HG02943 (cell line): Measurements from ENCODE around the gene NQO2.
A peak's percentile ranks its signal among the peaks of the same experiment; 100 is the strongest.
"Not testable (repeated sequence)": the region's sequence is repeated elsewhere in the genome, so short reads cannot be mapped to it uniquely, and the experiment has no call there.

Experiments used
- ATAC-seq: cut with Tn5 transposase; IDR thresholded peaks from one replicate; pipeline ENCODE4 v1.9.1; 2021; ENCODE audit warnings: mild to moderate bottlenecking, low read depth, moderate library complexity; ENCODE audit not compliant: unreplicated experiment

NQO2 gene

DNA sequence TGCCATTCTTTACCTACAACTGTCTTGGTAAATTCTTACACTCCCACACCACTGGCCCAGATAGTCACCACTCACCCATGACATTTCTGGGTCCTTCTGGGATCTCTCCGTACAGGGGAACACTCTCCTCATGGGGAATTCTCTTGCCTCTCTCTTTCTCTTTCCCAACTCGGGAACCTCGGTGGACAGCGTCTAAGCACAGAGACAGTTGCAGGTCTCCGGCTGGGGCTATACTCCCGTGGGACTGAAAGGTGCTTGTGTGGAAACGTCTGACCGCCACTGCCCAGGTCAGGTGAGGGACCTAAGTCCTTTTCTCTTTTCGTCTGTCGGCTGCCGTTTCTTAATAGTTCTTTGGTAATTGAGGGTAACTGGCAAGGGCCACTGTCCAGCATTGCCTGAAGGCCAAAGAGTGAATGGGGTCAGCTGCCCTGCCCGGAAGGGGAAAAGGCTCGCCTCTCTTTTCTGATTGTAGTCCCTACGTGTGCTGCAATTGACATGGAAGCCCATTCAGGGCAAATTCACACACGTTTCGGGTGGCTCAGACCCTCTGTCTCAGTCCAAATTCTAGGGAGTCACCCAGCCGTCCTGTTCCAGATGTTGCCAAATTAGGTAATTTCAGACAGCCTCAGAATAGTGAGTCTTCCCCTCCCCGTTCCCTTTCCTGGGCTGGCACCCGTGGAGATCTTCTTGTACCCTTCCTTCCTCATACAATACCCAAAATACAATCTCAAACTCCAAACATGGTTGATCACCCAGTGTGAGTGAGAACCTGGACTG lies 37.4 kb downstream of the NQO2 start:
- ATAC-seq: no peak

GRCh38 chr6:3037638-3038365 lies 38.1 kb downstream of the NQO2 start:
- no peak for ATAC-seq

DNA sequence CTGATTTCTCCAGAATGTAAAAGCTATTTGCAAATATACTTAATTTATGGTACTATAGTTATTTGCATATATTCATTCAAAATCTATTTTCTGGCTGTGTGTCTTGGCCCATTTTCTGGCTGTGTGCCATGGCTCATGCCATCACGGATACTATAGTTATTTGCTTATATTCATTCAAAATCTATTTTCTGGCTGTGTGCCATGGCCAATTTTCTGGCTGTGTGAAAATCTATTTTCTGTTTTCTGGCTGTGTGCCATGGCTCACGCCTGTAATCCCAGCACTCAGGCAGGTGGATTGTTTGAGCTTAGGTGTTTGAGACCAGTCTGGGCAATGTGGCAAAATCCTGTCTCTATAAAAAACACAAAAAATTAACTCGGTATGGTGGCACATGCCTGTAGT lies 39.7 kb downstream of the NQO2 start:
- ATAC-seq: no peak

GRCh38 chr6:3041147-3041546 lies 41.5 kb downstream of the NQO2 start:
- ATAC-seq: no peak

- no peak for ATAC-seq
These were observed 41.9 kb downstream of the NQO2 start for GRCh38 chr6:3041606-3042005.

GRCh38 chr6:3045369-3045768 lies 45.7 kb downstream of the NQO2 start:
- ATAC-seq: no peak

- ATAC-seq: no peak
These were observed 46.1 kb downstream of the NQO2 start for GRCh38 chr6:3045777-3046176.

DNA sequence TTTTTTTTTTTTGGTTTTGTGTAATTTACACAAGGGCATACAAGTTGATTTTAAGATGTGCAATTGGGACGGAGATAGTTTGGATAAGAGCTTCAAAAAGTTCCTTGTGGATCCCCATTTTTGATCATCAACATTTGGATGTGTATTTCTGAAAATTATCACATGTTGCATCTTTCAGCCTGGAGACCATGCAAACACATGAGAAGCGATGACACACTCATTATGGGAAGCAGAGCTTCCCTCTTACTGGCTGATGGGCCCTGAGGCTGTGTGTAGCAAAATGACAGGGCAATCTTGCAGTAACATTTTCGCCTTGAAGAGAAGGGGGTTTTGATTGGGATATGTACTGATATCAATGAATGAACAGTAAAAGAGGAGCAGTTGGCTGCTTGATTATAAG lies 46.6 kb downstream of the NQO2 start:
- ATAC-seq: no peak

DNA sequence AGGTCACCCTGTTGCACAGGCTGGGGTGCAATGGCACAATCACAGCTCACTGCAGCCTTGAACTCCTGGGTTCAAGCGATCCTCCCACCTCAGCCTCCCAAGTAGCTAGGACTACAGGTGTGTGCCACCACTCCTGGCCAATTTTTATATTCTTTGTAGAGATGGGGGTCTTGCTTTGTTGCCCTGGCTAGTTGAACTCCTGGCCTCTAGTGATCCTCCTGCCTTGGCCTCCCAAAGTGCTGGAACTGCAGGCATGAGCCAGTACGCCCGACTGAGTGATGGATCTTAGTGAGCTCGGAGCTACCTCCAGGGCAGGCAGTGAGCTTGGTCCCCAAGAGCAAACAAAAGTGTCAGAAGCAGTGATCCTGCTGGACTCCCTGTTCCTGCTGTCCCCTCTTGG lies 48.3 kb downstream of the NQO2 start:
- not testable (repeated sequence) for ATAC-seq

DNA sequence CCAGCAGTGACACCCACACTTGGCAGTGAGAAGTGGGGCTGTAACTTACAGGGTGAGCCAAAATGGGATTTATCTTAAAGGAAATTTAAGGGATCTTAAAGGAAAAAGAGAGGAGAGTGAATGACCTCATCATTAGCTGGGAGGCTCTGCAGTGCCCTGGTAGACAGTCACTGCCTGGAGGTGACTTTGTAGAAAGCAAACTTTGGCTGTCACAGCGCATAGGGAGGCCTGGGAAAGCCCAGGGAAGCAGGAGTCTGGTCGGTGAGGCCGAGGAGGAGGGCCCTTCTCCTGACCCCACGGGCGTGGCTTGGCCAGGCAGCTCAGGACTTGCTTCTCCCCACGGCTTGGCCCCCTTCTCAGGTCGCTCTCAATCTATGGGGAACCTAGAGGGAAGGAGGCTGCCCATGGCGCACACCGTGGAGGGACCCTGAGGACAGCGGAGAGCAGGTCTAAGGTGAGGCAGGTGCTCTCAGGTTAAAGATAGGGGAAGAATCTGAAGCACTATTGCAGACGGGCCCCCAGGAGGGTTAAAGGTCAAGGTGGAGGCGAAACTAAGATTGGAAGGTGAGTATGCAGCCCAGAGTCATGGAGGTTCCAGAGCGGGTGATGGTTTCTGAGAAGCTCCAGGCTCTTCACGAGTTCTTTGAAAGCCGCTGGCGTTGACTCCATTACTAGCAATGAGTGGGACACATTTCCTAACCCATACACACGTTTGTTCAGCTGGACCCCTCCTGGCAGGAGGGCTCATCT lies 53.0 kb downstream of the NQO2 start:
- no peak for ATAC-seq

DNA sequence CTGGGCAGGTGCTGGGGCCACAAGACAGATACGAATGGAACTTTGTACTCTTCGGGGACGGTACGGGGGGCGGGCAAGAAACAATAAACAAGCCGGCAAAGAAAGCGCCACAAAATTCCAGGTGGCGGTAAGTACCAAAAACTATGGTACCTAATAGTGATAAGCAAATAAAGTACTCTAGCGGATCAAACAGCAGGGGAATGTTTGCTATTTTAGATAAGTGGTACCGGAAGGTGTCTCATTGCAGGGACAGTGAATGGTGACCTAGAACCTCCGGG lies 53.5 kb downstream of the NQO2 start:
- no peak for ATAC-seq

DNA sequence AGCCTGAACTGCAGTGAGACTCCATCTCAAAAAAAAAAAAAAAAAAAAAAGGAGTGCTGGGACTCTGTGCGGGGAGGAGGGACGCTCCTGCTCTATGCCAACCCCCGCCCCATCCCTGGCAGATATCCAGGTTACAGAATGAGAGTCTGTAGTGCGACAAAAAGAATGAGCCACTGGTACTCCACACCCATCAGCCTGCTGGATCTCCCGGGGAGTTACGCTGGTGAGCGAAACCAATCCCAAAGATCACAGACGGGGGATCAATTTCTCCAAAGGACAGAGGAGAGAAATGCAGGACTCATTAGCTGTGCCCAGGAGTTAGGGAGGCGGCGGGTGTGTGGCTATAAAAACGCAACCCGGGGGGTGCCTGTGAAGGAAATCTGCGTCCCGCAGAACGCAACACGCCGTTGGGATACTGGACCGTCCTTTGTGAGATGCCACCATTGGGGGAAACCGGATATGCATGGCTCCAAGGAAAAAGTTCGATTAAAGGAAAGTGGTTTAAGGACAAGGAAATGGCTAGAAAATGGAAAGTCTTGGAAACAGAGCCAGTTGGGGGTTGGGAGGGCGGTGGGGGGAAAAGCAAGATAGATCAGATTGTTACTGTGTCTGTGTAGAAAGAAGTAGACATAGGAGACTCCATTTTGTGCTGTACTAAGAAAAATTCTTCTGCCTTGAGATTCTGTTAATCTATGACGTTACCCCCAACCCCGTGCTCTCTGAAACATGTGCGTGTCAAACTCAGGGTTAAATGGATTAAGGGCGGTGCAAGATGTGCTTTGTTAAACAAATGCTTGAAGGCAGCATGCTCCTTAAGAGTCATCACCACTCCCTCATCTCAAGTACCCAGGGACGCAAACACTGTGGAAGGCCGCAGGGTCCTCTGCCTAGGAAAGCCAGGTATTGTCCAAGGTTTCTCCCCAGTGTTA lies 54.8 kb downstream of the NQO2 start:
- not testable (repeated sequence) for ATAC-seq

GRCh38 chr6:3055158-3055499 lies 55.4 kb downstream of the NQO2 start:
- ATAC-seq: not testable (repeated sequence)

DNA sequence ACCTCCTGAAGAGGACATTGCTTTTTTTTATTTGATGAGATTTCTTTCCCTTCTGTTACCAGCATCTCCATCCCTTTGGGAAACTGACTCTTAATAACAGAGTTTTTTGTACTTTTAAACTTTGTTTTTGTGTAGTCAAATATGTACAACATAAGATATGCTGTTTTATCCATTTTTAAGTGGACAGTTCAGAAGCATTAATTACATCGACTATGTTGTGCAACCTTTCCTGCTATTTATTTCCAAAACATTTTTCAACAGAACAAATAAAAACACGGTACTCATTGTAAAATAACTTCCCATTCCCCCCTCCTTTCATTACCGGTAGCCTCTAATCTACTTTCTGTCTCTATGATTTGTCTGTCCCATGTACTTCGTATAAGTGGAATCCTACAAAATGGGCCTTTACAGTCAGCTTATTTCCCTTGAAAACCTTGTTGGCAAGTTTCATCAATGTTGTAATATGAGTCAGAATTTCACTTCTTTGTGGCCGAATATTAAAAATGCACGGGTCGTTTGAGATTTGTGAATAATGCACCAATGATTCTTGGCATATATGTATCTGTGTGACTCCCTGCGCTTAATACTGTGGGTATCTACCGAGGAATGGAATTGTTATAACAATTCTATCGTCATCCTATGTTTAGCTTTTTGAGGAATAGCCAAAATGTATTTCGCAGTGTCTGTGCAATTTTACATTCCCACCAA lies 57.5 kb downstream of the NQO2 start:
- no peak for ATAC-seq

DNA sequence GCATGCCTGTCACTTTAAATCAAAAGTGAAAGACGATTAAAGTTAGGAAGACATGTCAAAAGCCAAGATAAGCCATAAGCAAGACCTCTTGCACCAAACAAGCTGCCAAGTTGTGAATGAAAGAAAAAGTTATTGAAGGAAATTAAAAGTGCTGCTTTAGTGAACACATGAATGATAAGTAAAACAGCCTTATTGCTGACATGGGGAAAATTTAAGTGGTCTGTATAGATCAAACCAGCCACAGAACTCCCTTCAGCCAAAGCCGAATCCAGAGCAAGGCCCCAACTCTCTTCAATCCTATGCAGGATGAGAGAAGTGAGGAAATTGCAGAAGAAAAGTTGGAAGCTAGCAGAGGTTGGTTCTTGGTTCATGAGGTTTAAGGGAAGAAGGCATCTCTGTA lies 59.3 kb downstream of the NQO2 start:
- ATAC-seq: no peak

GRCh38 chr6:3060092-3060491 lies 60.4 kb downstream of the NQO2 start:
- not testable (repeated sequence) for ATAC-seq

GRCh38 chr6:3061501-3061941 lies 61.8 kb downstream of the NQO2 start:
- no peak for ATAC-seq

GRCh38 chr6:3063340-3063732 lies 63.6 kb downstream of the NQO2 start:
- ATAC-seq: not testable (repeated sequence)

DNA sequence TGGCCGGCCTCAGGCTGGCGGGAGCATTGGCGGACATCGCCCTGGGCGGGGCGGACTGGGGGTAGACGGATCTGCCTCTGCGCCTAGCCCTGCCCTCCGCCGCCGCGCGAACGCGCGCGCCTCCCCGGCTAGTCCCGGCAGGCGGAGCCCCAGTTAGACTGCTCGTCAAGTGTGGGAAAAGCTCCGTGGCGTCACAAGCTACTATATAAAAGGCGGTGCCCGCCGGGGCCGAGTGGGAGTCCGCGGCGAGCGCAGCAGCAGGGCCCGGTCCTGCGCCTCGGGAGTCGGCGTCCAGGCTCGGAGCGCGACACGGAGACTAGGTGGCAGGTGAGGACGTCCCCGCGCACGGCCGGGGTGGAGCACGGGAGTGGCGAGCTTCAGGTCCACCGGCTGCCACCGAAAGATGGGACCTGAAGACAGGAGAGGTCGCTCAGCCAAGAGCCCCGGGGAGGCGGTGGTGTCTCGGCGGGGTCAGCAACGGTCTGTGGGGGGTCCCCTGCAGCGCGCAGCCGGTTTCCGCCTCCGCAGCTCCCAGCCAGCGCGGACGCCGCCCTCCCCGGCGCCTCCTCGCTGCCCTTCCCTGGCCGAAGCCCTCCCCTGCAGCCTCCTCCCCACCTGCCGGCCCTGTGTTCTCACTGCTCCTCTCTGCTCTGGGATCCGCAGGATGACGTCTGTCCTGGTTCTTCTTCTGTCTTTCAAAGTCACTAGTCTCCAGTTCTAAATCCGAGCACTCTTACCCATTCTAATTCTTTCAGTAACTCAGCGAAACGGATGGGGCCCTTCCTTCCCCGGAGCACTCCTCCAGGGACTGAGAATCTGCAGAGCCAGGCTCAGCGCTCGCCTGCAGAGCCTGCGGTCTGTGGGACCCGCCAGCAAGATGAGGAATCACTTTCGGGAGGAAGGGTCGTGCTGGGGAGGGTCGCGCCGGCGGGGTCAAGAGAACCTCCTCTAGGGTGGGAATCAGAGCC lies 64.3 kb downstream of the NQO2 start:
- peak; percentile 49 for ATAC-seq
